IPS-18a (cell line): Measurements from ENCODE around the gene KIF9.
"Not testable (repeated sequence)": the region's sequence is repeated elsewhere in the genome, so short reads cannot be mapped to it uniquely, and the experiment has no call there.

Source experiments
- H3K27ac ChIP-seq: one replicate; pipeline ENCODE4 v1.5.1; 2013; ENCODE audit warnings: low read length
- H3K27me3 ChIP-seq: one replicate; pipeline ENCODE4 v1.6.1; 2013; ENCODE audit warnings: mild to moderate bottlenecking, low read length; ENCODE audit not compliant: control insufficient read depth, insufficient read depth
- H3K36me3 ChIP-seq: one replicate; pipeline ENCODE4 v1.6.1; 2013; ENCODE audit warnings: low read depth, low read length; ENCODE audit not compliant: control insufficient read depth
- H3K4me1 ChIP-seq: one replicate; pipeline ENCODE4 v1.6.1; 2013; ENCODE audit warnings: low read depth, low read length; ENCODE audit not compliant: control insufficient read depth
- H3K4me3 ChIP-seq: one replicate; pipeline ENCODE4 v1.5.1; 2013; ENCODE audit warnings: low read length
- H3K9ac ChIP-seq: one replicate; pipeline ENCODE4 v1.6.1; 2013; ENCODE audit warnings: mild to moderate bottlenecking, low read length, moderate library complexity
- H3K9me3 ChIP-seq: one replicate; pipeline ENCODE4 v1.6.1; 2013; ENCODE audit warnings: low read depth, low read length; ENCODE audit not compliant: control insufficient read depth

Gene KIF9

DNA sequence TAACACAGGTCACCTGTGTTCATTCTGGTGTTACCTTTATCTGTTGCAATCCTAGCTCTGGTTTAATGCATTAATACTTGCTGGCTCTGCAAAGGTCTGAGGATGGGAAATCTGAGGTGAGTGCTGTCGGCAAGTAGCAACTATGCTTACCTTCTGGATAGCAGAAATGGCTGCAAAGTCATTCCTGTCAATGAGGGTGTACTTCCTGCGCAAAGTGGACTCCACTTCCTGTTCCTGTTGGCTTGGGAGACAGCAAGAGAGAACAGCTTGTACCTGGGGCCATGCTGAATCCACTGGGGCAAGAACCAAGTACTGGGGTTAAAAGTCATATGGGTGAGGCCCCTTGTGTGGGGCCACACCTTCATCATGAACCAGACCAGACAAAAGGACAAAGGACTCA, 37.3 kb downstream of the KIF9 start:
- Histone ChIP-seq H3K27ac (no peak overlapping the region), H3K27me3 (no peaks in the 10 kb centered on the region), H3K4me3 (no peak overlapping the region)

DNA sequence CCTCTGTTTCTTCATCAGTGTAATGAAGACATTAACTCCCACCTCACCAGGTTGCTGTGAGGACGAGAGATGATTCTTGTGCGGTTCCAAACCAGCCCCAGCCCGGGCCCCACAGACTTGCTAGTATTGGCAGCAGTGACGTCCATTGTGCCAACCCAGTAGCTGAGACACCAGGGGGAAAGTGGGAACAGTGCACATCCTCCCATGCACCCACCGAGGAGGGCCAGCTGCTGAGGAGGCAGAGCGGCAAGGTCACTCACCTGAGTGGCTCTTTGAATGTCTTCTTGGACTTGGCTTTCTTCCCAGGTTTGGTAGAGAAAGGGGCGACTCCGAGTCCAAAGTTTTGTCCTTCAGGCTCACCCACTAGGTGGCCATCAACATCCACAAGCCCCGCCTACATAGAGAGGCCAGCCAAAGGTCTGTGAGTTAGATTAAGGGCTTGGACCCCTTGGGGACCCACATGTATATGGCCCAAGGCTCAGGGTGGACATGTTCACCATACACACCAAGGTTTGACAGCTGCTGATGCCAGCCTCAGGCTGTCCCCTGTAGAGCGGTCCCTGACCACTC, 38.0 kb downstream of the KIF9 start:
- H3K27me3 ChIP-seq: no peaks in the 10 kb centered on the region
- no peak overlapping the region for H3K27ac ChIP-seq
- no peak overlapping the region for H3K9ac ChIP-seq
- no peaks in the 10 kb centered on the region for H3K4me1 ChIP-seq
- no peaks in the 10 kb centered on the region for H3K9me3 ChIP-seq
- H3K36me3 ChIP-seq: no peaks in the 10 kb centered on the region
- H3K4me3 ChIP-seq: no peak overlapping the region

More for the DNA sequence above, 37.3 kb downstream of the KIF9 start:
- Histone ChIP-seq H3K9ac (no peak overlapping the region), H3K36me3 (no peaks in the 10 kb centered on the region), H3K4me1 (peaks cover under 1% of the 10 kb centered on the region), H3K9me3 (no peaks in the 10 kb centered on the region)

DNA sequence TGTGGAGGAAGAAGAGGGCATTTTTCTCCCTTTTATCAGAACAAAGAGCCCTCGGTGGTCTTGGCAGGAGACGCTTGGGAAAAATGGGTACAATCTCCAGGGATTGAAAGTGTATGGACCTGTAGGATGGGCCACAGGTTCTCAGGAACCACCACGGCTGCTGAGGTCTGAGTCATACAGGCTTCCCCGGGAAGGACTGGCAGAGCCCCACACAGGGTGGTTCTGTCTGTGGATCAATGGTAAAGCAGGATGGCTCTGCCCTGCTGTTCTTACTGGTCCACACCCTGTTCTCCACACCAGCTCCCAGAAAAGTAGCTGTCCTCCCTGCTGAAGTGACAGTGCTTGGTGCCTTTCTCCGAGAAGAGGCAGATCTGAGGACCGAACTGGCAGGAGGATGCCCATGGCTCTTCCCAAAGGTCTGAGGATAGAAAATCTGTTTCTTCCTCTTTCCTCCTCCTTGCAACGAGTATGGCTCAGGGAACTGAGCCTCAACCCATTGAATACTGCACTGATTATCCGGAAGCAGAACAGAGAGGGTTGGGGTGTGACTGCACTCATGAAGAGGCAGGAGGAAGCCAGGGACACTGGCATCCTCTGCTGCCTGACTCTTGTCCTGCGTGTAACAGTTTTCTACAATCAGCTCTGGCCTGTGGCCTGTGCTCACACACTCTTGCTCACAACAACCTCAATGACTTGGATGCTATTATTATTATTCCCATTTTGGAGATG, 39.0 kb downstream of the KIF9 start:
- Histone ChIP-seq H3K27me3 (no peaks in the 10 kb centered on the region), H3K4me3 (no peak overlapping the region), H3K4me1 (no peaks in the 10 kb centered on the region), H3K27ac (no peak overlapping the region), H3K9ac (no peak overlapping the region), H3K9me3 (no peaks in the 10 kb centered on the region), H3K36me3 (no peaks in the 10 kb centered on the region)

DNA sequence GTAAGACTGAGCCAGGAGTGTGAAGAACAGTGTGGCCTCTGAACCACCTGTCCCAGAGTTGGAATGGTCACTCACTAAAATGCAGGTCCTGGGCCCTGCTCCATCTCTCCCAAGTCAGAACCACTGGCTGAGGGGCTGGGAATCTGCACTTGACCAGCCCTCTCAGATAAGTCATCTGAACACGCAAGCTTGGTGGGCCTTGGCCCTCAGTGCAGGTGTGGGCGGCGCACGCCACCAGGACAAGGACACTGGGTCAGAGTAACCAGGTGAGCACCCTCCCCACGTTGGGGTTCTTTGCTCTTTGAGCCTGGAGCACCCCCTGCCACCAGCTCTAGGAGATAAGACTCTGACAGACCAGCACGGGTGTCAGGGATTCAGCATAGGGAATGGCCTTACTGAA, 42.7 kb downstream of the KIF9 start:
- H3K4me3 ChIP-seq: no peak overlapping the region
- H3K27ac ChIP-seq: no peak overlapping the region
- no peaks in the 10 kb centered on the region for H3K36me3 ChIP-seq
- H3K4me1 ChIP-seq: no peaks in the 10 kb centered on the region
- H3K9me3 ChIP-seq: no peaks in the 10 kb centered on the region
- H3K27me3 ChIP-seq: no peaks in the 10 kb centered on the region
- H3K9ac ChIP-seq: no peak overlapping the region

DNA sequence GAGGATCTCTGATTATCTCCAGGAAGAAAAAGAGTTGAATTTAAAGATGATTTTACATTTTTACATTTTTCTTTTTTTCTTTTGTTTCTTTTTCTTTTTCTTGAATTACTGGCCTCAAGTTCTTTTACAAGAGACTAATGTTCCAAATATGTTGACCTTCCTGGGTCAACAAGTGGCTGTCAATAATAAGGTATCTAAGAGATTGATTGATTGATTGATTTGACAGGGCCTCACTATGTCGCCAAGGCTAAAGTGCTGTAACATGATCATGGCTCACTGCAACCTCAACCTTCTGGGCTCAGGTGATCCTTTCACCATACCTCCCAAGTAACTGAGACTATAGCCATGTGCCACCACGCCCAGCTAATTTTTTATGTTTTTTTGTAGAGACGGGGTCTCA, 44.6 kb downstream of the KIF9 start:
- Histone ChIP-seq H3K4me3 (no peak overlapping the region), H3K4me1 (no peaks in the 10 kb centered on the region), H3K27ac (no peak overlapping the region), H3K36me3 (no peaks in the 10 kb centered on the region), H3K27me3 (no peaks in the 10 kb centered on the region), H3K9ac (no peak overlapping the region), H3K9me3 (no peaks in the 10 kb centered on the region)

DNA sequence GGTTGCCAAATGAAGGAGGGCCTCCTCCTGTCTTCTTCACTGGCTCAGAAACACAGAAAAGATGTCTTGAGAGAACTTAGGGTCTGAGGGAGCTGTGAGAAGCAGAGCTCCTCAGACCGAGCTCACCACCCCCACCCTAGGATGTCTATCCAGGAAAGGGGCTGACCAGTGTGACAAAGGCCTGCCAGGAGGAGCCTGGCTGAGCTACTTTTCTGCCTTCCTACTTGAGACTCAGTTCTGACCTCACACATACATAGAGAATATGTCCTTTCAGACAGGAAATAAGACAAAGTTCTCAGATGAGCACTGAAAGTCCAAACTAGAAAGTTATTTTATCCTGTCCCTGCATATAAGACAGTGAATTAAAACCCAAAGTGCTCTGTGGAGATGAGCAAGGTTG, 54.5 kb downstream of the KIF9 start:
- Histone ChIP-seq H3K27ac (no peak overlapping the region), H3K36me3 (no peaks in the 10 kb centered on the region), H3K4me1 (no peaks in the 10 kb centered on the region), H3K4me3 (no peak overlapping the region), H3K9ac (no peak overlapping the region), H3K27me3 (no peaks in the 10 kb centered on the region), H3K9me3 (no peaks in the 10 kb centered on the region)

DNA sequence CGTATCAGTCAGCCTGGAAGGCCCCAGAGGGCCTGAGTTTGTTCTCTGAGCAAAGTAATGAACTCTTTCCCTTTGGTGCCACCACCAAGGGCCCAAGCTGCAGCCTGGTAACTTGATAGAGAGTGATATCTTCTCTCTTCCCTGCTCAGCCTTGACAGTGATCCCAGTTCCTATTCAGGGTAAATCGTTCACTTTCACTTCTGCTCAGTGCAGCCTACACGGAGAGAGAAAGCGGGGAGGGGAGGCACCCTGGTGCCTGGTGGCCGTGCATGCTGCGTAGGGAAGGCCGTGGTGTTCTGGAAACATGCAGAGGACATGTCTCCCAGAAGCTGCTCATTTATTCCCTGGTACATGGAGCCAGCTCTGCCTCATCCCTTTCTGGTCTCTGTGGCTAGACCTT, 54.9 kb downstream of the KIF9 start:
- Histone ChIP-seq H3K36me3 (no peaks in the 10 kb centered on the region), H3K4me1 (no peaks in the 10 kb centered on the region), H3K9ac (no peak overlapping the region), H3K27ac (no peak overlapping the region), H3K27me3 (no peaks in the 10 kb centered on the region), H3K4me3 (no peak overlapping the region), H3K9me3 (no peaks in the 10 kb centered on the region)

DNA sequence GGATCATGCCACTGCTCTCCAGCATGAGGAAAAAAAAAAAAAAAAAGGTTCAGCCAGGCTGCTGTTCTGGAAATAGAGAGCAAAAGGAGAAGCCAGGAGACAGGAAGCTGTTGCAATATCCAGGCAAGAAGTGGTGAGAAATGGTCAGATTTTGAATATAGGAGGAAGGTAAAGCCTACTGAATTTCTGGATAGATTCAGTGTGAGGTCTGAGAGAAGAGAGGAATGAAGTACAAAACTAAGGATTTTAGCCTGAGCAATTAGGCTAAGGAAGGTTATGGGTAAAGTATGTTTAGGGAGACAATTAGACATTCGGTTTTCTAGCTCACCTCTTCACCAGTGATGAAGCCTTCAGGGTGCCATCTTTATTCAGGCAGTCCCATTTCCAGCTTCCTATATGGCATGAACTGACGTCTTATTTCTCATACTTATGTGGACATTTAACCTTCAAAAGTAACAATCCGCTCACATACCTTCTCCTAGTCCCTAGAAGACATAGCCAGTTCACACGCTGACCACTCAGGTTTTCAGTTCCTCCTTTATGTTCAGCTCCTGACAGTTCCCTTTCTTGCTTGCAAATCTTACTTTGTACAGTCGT, 57.2 kb downstream of the KIF9 start:
- H3K4me3 ChIP-seq: no peak overlapping the region
- no peak overlapping the region for H3K9ac ChIP-seq

DNA sequence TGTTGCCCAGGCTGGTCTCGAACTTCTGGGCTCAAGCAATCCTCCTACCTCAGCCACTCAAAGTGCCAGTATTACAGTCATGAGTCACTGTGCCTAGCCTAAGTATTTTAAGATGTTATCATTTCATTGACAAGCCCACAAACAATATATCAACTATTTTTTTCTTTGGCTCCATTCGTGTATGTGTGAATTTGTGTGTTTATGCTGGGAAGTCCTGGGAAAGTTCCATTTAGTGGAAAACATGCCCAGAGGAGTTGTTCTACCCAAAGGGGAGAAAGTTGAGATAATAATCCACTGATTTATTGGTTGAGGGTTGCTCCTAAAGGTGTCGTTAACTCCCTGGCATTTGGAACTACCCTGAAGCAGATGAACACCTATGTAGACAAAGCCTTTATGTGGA, 58.8 kb downstream of the KIF9 start:
- Histone ChIP-seq H3K9me3 (no peaks in the 10 kb centered on the region), H3K36me3 (no peaks in the 10 kb centered on the region), H3K27me3 (no peaks in the 10 kb centered on the region), H3K9ac (no peak overlapping the region), H3K27ac (no peak overlapping the region), H3K4me1 (peaks cover 3% of the 10 kb centered on the region), H3K4me3 (no peak overlapping the region)

More for the DNA sequence above, 57.2 kb downstream of the KIF9 start:
- Histone ChIP-seq H3K36me3 (no peaks in the 10 kb centered on the region), H3K27me3 (no peaks in the 10 kb centered on the region), H3K4me1 (peaks cover 3% of the 10 kb centered on the region), H3K27ac (no peak overlapping the region), H3K9me3 (no peaks in the 10 kb centered on the region)

DNA sequence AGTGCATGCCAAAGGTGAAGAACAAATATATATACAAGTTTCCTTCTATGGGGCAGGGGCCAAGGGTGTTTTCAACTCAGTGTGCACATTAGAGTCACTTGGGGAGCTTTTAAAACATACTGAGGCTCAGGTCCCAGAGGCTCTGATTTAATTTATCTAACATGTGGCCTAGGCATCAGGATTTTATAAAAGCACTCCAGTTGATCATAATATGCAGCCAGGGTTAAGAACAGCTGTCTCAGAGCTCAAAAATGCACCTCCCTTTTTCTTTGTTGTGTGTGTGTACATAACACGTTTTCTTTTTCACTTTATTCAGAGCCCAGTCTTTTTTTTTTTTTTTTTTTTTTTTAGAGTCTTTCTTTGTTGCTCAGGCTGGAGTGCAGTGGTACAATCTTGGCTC, 60.8 kb downstream of the KIF9 start:
- H3K36me3 ChIP-seq: no peaks in the 10 kb centered on the region
- H3K4me3 ChIP-seq: no peak overlapping the region
- no peak overlapping the region for H3K9ac ChIP-seq
- peaks cover 3% of the 10 kb centered on the region for H3K4me1 ChIP-seq
- no peaks in the 10 kb centered on the region for H3K27me3 ChIP-seq
- no peaks in the 10 kb centered on the region for H3K9me3 ChIP-seq
- H3K27ac ChIP-seq: no peak overlapping the region

DNA sequence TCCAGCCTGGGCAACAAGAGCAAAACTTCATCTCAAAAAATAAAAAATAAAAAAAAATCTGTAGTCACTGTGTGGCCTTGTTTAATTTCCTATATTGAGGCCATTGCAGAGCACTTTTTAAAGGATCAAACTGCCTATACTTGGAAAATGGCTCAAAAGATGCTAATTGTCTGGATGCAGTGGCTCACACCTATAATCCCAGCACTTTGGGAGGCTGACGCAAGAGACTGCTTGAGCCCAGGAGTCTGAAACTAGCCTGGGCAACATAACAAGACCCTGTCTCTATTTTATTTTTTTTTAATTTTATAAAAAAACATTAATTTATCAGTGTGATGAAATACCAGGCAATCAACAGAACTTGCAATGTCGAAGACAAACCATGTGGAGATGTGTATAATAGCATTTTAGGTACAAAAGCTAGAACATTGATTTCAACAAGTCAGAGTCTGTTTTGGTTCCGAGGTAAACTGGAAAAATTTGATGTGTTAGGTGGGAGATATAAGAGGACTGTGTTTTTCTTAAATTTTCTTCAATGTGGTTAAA, 71.7 kb downstream of the KIF9 start:
- Histone ChIP-seq H3K27ac (no peak overlapping the region), H3K27me3 (no peaks in the 10 kb centered on the region), H3K9me3 (no peaks in the 10 kb centered on the region), H3K9ac (no peak overlapping the region), H3K4me1 (no peaks in the 10 kb centered on the region), H3K36me3 (no peaks in the 10 kb centered on the region), H3K4me3 (no peak overlapping the region)

DNA sequence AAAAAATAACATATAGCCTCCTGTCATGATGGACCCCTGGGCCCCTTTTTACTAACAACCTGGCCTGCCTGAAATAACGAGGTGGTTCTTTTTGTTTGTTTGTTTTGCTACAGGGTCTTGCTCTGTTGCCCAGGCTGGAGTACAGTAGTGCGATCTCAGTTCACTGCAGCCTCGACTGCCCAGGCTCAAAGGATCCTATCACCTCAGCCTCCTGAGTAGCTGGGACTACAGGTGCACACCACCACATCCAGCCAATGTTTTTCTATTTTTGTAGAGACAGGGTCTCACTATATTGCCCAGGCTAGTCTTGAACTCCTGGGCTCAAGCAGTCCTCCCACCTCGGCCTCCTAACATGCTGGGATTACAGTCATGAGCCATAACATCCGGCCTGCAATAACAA, 76.6 kb downstream of the KIF9 start:
- not testable (repeated sequence) for H3K27ac ChIP-seq, H3K9ac ChIP-seq, H3K27me3 ChIP-seq, H3K9me3 ChIP-seq, H3K4me1 ChIP-seq, H3K36me3 ChIP-seq, H3K4me3 ChIP-seq
